Kidney (tissue), 14 donors: ENCODE measurements around the gene ELAC2. TPM values are rescaled to one million over a fixed set of nuclear protein-coding genes. Genes with fewer than 3 reads are reported as not detected.

ENCODE experiments used
- DNase-seq, 5 donors: peaks; one replicate each; pipeline ENCODE4 v3.0.0-alpha.2; 2013 to 2020
- FAIRE-seq: peaks from 2 replicates; lab custom pipeline; 2012; peaks lifted over from hg19 to GRCh38; lab: Jason Lieb, UNC
- H3K27ac ChIP-seq, 2 donors: one replicate each; pipeline ENCODE4 v1.7.0; 2013; ENCODE audit warnings: low read depth in 2 of 2, low read length in 2 of 2, inconsistent platforms in 1 of 2
- H3K27me3 ChIP-seq: one replicate; pipeline ENCODE4 v1.7.1; 2013; ENCODE audit warnings: low read length, inconsistent platforms; ENCODE audit not compliant: control insufficient read depth, insufficient read depth
- H3K36me3 ChIP-seq, 3 donors: one replicate each; pipeline versions ENCODE4 v1.7.0 to v1.7.1; 2013; ENCODE audit warnings: low read length in 3 of 3, control low read depth in 1 of 3, inconsistent platforms in 1 of 3; ENCODE audit not compliant: insufficient read depth in 3 of 3, control insufficient read depth in 2 of 3
- H3K4me1 ChIP-seq, 3 donors: one replicate each; pipeline versions ENCODE4 v1.7.0 to v1.7.1; 2013; ENCODE audit warnings: low read length in 3 of 3, inconsistent platforms in 1 of 3, low read depth in 1 of 3; ENCODE audit not compliant: control insufficient read depth in 2 of 3, insufficient read depth in 2 of 3
- H3K4me3 ChIP-seq, 3 donors: one replicate each; pipeline versions ENCODE4 v1.7.0 to v1.8.1; 2013; ENCODE audit warnings: low read length in 3 of 3, control low read depth in 1 of 3, inconsistent platforms in 1 of 3
- H3K9ac ChIP-seq, 3 donors: one replicate each; pipeline versions ENCODE4 v1.7.0 to v1.7.1; 2013; ENCODE audit warnings: low read length in 3 of 3, control low read depth in 1 of 3, inconsistent platforms in 1 of 3
- H3K9me3 ChIP-seq, 3 donors: one replicate each; pipeline versions ENCODE4 v1.7.0 to v1.7.1; 2013; ENCODE audit warnings: low read length in 3 of 3, control low read depth in 1 of 3, inconsistent platforms in 1 of 3; ENCODE audit not compliant: control insufficient read depth in 2 of 3, insufficient read depth in 1 of 3
- CTCF ChIP-seq: IDR thresholded peaks from 3 replicates; pipeline ENCODE4 v1.5.1; 2012; ENCODE audit warnings: mild to moderate bottlenecking, moderate library complexity, borderline replicate concordance; ENCODE audit not compliant: insufficient read depth; ENCODE audit errors: extremely low read depth
- intact Hi-C: fragments of 100-400 bp; cut with DNase I; formaldehyde crosslinking; loops from one replicate; pipeline ENCODE4 v1.11.1; 2022
- polyA plus RNA-seq: library from polyadenylated mRNA; stranded (reverse); fragments of 350-450 nt; fragmentation: Illumina TruSeq; extraction: RNeasy Lipid Tissue Mini Kit (QIAGEN cat#74804); gene quantifications from one replicate; pipeline ENCODE4 v1.2.3, GENCODE V29; 2014; ENCODE audit warnings: low read depth, low replicate concordance; ENCODE audit not compliant: insufficient read depth
- total RNA-seq: library from RNA; stranded (reverse); fragmentation: NEBNext Ultra II Directional; extraction: Animal tissue kit (Norgen Biotek cat#: 25700); gene quantifications from one replicate; pipeline ENCODE4 v1.2.1, GENCODE V29; 2021
- donor health status: control.
- donor health status: control.
- donor health status: control.
- donor health status: control.
- donor health status: control.
- donor health status: DM: yes; HTN: yes; CAD: no.
- donor health status: Normal renal cell carcinoma (clear cell type).

Gene ELAC2
- total and polyA plus RNA-seq, 2 donors from 2014 or later, result 29.7 to 57.4 TPM

DNA sequence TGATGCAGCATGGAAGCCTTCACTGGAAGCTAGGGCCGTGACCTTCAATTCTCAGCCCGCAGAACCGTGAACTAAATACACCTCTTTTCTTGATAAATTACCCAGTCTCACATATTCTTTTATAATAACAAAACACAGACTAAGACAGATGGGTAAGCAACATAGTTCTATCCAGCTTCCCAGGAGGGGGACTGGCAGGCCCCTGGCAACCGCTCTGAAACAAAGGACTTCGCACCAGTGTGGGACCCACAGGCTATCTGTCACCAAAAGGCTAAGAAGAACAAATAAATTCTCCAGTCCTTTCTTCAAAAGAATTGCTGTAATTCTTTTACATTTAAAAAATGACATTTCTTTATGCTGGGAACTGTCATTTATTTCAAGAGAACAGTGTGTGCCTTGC is 19.0 kb downstream of the ELAC2 start:
- no peak for FAIRE-seq
- H3K36me3 ChIP-seq, result peaks cover 10 to 86% (median 64%) of the 10 kb centered on the region in 3 donors

GRCh38 chr17:12998461-12998860 is 19.4 kb downstream of the ELAC2 start:
- DNase-seq, result no peak
- FAIRE-seq, result no peak
- Histone ChIP-seq H3K4me3 (no peak overlapping the region), H3K27ac (no peak overlapping the region), H3K36me3 (peaks cover 10 to 86% (median 63%) of the 10 kb centered on the region in 3 donors), H3K27me3 (no peaks in the 10 kb centered on the region), H3K9me3 (no peaks in the 10 kb centered on the region), H3K9ac (no peak overlapping the region), H3K4me1 (peaks cover 0 to 3% (median 0%) of the 10 kb centered on the region in 3 donors)
- intact Hi-C loops, result no loop called here
- no peak for TF ChIP-seq CTCF

More for the DNA sequence above, 19.0 kb downstream of the ELAC2 start:
- Histone ChIP-seq H3K9me3 (no peaks in the 10 kb centered on the region), H3K4me3 (no peak overlapping the region), H3K4me1 (peaks cover 0 to 3% (median 0%) of the 10 kb centered on the region in 3 donors), H3K27ac (no peak overlapping the region), H3K9ac (no peak overlapping the region), H3K27me3 (no peaks in the 10 kb centered on the region)
- DNase-seq, result no peak
- no peak for TF ChIP-seq CTCF
- intact Hi-C loops, result no loop called here

GRCh38 chr17:12996941-12997340 is 20.9 kb downstream of the ELAC2 start:
- H3K4me1 ChIP-seq, result no peaks in the 10 kb centered on the region
- no peak for TF ChIP-seq CTCF
- no peak for FAIRE-seq
- peaks cover 10 to 86% (median 67%) of the 10 kb centered on the region in 3 donors for H3K36me3 ChIP-seq
- no peaks in the 10 kb centered on the region for H3K27me3 ChIP-seq
- DNase-seq, result peak in 1 of 5 donors; percentile 23
- no peaks in the 10 kb centered on the region for H3K9me3 ChIP-seq
- no peak overlapping the region for H3K27ac ChIP-seq
- intact Hi-C loops, result no loop called here
- no peak overlapping the region for H3K4me3 ChIP-seq
- no peak overlapping the region for H3K9ac ChIP-seq

DNA sequence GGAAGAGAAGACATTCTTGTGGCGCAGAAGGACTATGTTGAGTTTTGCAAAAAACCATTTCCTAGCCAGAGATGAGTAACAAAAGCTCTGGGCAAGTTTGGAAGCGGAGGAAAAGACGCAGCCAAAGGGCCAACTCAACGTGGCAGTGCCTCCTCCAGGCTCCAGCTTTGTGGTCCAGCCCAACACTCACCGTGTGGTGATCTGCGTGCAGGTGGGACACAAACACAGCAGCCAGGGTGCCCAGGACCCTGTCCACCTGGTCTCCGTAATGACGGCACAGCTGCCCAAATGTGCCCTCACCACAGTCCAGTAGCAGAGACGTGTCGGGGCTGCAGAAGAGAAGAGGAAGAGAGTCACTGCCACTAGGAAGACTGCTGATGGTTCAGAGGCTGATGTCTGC is 21.5 kb downstream of the ELAC2 start:
- Histone ChIP-seq H3K4me3 (no peak overlapping the region), H3K27me3 (no peaks in the 10 kb centered on the region), H3K27ac (no peak overlapping the region), H3K9me3 (no peaks in the 10 kb centered on the region), H3K36me3 (peaks cover 10 to 88% (median 64%) of the 10 kb centered on the region in 3 donors), H3K4me1 (no peaks in the 10 kb centered on the region), H3K9ac (no peak overlapping the region)
- no peak for TF ChIP-seq CTCF
- intact Hi-C loops, result no loop called here
- peak in 1 of 5 donors; percentile 43 for DNase-seq
- FAIRE-seq, result no peak
